ENCODE data around the gene PEG3.

Gene PEG3

DNA sequence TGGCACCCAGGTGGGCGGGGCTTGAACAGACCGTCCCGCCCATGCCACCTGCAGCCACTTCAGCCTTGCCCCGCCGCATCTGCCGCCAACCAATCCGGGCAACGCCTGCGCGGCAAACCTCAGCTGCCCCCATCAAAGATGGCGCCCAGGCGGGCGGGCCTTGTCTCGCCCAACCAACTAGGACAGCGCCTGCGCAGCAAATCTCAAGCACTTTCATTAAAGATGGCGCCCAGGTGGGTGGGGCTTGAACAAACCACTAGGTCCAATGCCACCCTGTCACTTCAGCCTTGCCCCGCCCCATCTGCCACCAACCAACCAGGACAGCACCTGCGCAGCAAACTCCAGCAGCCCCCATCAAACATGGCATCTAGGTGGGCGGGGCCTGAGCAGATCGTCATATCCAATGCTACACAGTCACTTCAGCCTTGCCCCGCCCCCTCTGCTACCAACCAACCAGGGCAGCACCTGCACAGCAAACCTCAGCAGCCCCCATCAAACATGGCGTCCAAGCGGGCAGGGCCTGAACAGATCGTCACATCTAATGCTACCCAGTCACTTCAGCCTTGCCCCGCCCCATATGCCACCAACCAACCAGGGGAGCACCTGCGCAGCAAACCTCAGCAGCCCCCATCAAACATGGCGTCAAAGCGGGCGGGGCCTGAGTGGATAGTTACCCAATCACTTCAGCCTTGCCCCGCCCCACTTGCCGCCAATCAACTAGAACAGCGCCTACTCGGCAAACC, 1.4 kb downstream of the PEG3 start:
- peak; percentile 18 for DNase-seq (ENCODE audit: low spot score)

DNA sequence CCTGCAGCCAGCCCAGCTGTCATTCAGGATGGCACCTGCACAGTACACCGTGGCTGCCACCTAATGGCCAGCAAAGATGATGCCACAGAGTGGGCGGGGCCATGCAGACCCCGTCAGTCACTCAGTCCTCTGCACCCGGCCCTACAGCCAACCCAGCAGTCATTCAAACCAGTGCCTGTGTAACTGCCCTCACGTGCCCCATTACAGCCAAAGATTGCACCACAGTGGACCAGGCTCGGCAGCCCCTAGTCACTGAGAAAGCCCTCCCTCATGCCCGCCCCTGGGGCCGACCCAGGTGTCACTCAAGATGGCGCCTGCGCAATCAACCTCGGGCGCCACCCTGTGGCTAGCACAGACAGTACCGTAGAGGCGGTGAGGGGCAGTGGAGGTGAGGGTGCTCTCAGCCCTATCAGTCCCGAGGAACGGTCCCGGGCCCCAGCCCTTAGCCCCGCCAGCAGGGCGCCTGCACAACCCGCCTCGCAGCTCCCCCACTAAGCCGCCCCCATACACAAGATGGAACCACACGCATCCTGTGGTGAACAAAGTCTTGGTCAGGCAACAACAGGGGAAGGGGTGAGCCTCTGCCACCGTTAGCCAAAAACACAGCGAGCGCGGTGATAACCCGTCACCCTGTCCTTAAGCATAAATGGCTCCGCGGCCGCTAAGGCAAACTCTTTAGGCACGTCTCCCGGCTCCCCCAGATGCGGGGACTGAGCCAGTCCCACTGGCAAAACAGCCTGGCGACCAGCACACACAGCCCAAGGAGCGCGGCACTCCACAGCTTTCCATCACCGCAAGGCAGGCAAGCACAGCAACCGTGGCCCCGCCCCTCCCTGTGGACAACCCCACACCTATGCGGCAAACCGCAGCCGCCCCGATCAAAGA, 2.3 kb downstream of the PEG3 start:
- peak; percentile 14 for DNase-seq (ENCODE audit: low spot score)

GRCh38 chr19:56837492-56838023, 3.0 kb downstream of the PEG3 start:
- DNase-seq (ENCODE audit: low spot score): no peak

- no peak for DNase-seq (ENCODE audit: low spot score)
These were observed 3.5 kb downstream of the PEG3 start for GRCh38 chr19:56837004-56837403.

GRCh38 chr19:56836059-56836458, 4.5 kb downstream of the PEG3 start:
- no peak for DNase-seq (ENCODE audit: low spot score)

GRCh38 chr19:56835401-56835800, 5.1 kb downstream of the PEG3 start:
- no peak for DNase-seq (ENCODE audit: low spot score)

DNA sequence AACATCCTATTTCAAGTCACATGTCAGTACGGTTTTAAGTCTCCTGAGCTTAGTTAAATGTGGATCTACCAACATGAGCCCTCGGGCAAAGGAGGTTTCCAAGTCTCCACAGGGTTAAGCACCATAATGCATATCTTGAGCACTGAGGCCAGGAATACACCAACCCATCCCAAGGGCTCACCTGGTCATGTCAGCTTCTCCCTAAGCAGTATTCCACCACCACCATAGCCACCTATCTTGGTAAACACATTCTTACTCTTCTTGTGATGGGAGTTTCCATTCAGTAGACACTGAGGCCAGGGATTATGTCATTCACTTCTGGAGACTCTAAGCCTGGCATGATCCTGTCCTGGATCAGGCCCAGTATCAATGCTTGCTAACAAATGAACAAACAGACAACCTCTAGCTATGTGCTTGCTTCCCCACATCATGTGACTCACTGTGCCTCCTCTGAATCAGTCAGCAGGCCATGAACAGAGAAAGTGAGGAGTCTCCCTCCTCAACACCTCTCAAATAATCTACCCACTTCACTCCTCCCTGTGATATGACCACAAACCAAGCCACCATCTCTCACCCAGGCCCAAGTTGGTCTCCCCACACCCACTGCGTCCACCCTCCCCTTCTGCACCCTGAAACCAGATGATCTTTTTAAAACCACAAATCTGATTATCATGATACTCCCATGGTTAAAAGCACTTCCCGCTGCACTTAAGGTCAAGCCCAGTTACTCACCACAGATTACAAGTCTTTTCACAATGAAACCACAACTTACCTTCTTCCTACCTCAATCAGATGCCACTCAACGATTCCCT, 5.8 kb downstream of the PEG3 start:
- no peak for DNase-seq (ENCODE audit: low spot score)

- DNase-seq (ENCODE audit: low spot score): no peak
These were observed 8.1 kb downstream of the PEG3 start for GRCh38 chr19:56832352-56832928.

DNA sequence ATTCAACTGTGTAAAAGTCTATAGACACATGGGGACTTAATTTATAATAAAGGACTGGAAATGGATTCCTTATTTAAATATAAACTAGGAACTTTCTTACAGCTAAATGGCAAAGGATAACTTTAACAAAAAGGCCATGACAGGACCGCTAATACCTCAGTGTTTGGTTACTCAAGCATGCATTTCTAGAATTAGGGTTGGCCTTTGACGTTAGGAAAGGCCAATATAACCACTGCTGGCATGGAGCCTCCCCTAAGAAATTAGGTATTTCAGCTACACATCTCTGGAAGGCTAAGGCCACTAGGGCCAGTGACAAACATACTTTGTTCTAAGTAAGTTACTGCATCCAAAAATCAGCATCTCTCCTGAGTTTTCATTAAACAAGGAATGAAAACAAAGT, 9.3 kb downstream of the PEG3 start:
- no peak for DNase-seq (ENCODE audit: low spot score)

GRCh38 chr19:56829596-56829995, 10.9 kb downstream of the PEG3 start:
- DNase-seq (ENCODE audit: low spot score): no peak

GRCh38 chr19:56827708-56828107, 12.8 kb downstream of the PEG3 start:
- DNase-seq (ENCODE audit: low spot score): no peak

GRCh38 chr19:56823956-56824355, 16.6 kb downstream of the PEG3 start:
- DNase-seq (ENCODE audit: low spot score): no peak

DNA sequence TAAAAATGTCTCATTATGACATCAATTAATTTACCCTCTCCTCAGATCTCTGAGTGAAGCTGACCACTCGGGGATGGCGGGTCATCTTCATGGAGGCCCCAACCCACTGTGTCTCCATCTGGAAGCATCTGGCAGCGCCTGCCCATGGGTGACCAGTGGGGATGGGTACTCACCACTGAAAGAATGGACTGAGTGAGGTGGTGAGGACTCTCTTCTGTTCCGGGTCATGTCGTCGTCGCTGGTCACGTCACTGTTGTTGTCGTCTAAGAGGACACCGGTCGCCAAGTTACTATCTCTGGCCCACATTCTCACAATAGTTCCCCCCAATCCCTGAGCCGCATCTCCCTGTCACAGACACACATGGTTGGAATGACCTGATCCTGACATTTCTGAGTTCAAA, 17.1 kb downstream of the PEG3 start:
- no peak for DNase-seq (ENCODE audit: low spot score)

DNA sequence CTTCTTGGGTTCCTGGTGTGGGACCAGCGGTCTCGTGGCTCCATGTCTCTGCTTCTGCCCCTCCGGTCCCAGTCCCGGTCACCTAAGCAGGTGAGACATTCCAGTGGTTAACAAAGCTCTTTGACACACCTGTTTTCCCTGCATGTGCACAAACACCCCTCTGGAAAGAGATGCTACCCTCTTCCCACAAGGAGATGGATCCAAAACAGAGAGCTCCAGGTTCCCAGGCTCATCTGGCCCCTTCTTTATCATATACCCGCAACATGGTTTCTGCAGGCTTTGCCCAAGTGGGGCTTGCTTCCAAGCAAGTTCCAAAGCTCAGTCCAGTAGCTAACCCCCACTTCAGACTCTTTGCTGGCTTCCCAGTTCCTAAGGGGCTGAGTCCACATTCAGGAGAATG, 17.8 kb downstream of the PEG3 start:
- no peak for DNase-seq (ENCODE audit: low spot score)

DNA sequence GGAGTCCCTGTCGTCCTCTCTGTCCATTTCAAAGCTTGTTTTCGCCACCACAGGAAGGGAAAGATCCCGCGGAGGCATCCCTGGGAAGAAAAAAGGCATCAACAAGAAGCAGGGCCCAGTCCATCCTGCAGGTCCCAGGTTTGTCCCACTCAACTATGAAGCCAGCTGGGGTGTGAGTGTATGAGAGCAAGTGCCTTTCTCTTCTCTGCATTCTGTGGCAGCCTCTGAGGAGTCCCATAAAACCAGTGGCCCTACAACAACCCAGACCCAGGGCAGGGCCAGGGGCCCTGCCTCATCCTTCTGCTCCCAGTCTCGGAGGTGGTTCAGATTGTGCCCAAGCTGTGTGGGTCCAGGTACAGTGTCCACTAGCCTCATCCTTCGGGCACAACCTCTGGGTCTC, 18.9 kb downstream of the PEG3 start:
- DNase-seq (ENCODE audit: low spot score): no peak

- no peak for DNase-seq (ENCODE audit: low spot score)
These were observed 19.3 kb downstream of the PEG3 start for GRCh38 chr19:56821209-56821608.

DNA sequence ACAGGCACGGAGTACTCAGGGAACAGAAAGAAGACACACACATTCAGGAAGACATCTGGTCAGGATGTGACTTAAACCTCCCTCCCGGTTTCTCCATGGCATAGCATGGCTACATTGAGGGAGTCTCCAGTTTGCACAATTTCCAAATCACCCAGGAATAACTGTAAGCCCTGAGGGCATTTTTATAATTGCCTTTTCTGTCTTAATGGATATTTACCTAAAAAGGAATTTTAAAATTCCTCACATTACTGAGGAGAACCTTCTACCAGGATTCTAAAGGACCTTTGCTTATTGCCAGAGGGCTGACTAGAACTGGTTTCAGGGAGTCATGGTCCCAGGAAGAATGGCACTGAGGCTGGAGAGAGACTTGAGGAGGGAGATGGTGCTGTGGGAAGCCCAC, 21.4 kb downstream of the PEG3 start:
- DNase-seq (ENCODE audit: low spot score): no peak

- no peak for DNase-seq (ENCODE audit: low spot score)
These were observed 25.9 kb downstream of the PEG3 start for GRCh38 chr19:56814656-56815055.

DNA sequence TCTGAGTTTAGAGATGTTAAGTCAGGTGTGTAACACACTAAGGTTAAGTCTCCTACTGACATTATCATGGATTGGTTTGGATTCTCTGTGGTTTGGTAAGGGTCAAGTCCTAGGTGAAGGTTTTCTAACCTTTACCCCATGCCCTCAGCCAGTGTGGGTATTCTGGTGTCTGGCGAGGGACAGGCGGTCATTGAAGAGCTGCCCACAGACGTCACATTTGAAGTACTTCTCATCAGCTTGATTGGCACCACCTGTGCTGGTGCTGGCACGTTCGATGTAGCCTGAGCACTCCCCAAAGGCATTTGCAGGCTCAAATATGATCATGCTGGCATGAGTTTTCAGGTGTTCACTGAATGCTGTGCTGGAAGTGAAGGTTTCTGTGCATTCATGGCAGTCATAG, 27.0 kb downstream of the PEG3 start:
- no peak for DNase-seq (ENCODE audit: low spot score)

GRCh38 chr19:56811480-56811879, 29.0 kb downstream of the PEG3 start:
- no peak for DNase-seq (ENCODE audit: low spot score)

- DNase-seq (ENCODE audit: low spot score): no peak
These were observed 30.3 kb downstream of the PEG3 start for GRCh38 chr19:56810260-56810659.

All from NAMALWA (cell line).